Smooth muscle cell (in vitro differentiated cells): Measurements from ENCODE around the gene ABLIM1. TPM values are rescaled to one million over a fixed set of nuclear protein-coding genes. Genes with fewer than 3 reads are reported as not detected.
A peak's percentile ranks its signal among the peaks of the same experiment; 100 is the strongest.

ENCODE experiments used
- DNase-seq: peaks from one replicate; lab custom pipeline; 2025; ENCODE audit not compliant: unreplicated experiment; lab: John Stamatoyannopoulos, UW
- H2AFZ ChIP-seq: fragments of 200-600 bp; sonication (generic); 2 replicates; pipeline ENCODE4 v1.6.0; 2016; ENCODE audit warnings: antibody characterized with exemption, low read depth, mild to moderate bottlenecking
- H3F3A ChIP-seq: fragments of 200-600 bp; sonication (generic); 2 replicates; pipeline ENCODE4 v1.6.0; 2017; ENCODE audit warnings: antibody characterized with exemption, low read depth
- H3K27ac ChIP-seq: fragments of 200-600 bp; sonication (generic); 2 replicates; pipeline ENCODE4 v1.5.1; 2016; ENCODE audit warnings: low read depth, mild to moderate bottlenecking
- H3K27me3 ChIP-seq: fragments of 200-600 bp; sonication (generic); 2 replicates; pipeline ENCODE4 v1.6.1; 2016; ENCODE audit warnings: low read depth, mild to moderate bottlenecking
- H3K36me3 ChIP-seq: fragments of 200-600 bp; sonication (generic); 2 replicates; pipeline ENCODE4 v1.5.1; 2016; ENCODE audit warnings: low read depth
- H3K4me1 ChIP-seq: fragments of 200-600 bp; sonication (generic); 2 replicates; pipeline ENCODE4 v1.5.1; 2016; ENCODE audit warnings: low read depth
- H3K4me2 ChIP-seq: fragments of 200-600 bp; sonication (generic); 2 replicates; pipeline ENCODE4 v1.6.0; 2016; ENCODE audit warnings: mild to moderate bottlenecking
- H3K4me3 ChIP-seq: fragments of 200-600 bp; sonication (generic); 2 replicates; pipeline ENCODE4 v1.5.1; 2016; ENCODE audit warnings: mild to moderate bottlenecking
- H3K79me2 ChIP-seq: fragments of 200-600 bp; sonication (generic); 2 replicates; pipeline ENCODE4 v1.6.0; 2016; ENCODE audit warnings: low read depth, mild to moderate bottlenecking
- H3K9ac ChIP-seq: fragments of 200-600 bp; sonication (generic); 2 replicates; pipeline ENCODE4 v1.6.0; 2016; ENCODE audit warnings: low read depth
- H3K9me3 ChIP-seq: fragments of 200-600 bp; sonication (generic); replicated peaks from 2 replicates; pipeline ENCODE4 v1.5.1; 2016; ENCODE audit warnings: low read depth
- H4K20me1 ChIP-seq: fragments of 200-600 bp; sonication (generic); 2 replicates; pipeline ENCODE4 v1.6.0; 2016; ENCODE audit warnings: low read depth
- CTCF ChIP-seq: fragments of 200-600 bp; sonication (generic); IDR thresholded peaks from 2 replicates; pipeline ENCODE4 v1.5.1; 2017; ENCODE audit warnings: borderline replicate concordance, mild to moderate bottlenecking, antibody characterized with exemption; ENCODE audit not compliant: insufficient read depth, poor library complexity, severe bottlenecking
- WGBS: methylation state at CpG from one replicate; pipeline ENCODE4 v1.1.7; 2016; ENCODE audit warnings: low lambda C conversion rate; 5-methylcytosine and 5-hydroxymethylcytosine counted together
- polyA plus RNA-seq: library from polyadenylated mRNA; unstranded; fragments of >200 nt; fragmentation: Nextera tagmentation; extraction: Ambion mirVana; gene quantifications from 2 replicates; pipeline ENCODE4 v1.2.1, GENCODE V29; 2016
- total RNA-seq: library from RNA; depleted of rRNA; stranded (reverse); fragments of >200 nt; gene quantifications from 2 replicates; pipeline ENCODE4 v1.2.3, GENCODE V29; 2014

The ABLIM1 gene
- total and polyA plus RNA-seq, 2 experiments from 2014 or later, result 1.6 to 17.6 TPM

DNA sequence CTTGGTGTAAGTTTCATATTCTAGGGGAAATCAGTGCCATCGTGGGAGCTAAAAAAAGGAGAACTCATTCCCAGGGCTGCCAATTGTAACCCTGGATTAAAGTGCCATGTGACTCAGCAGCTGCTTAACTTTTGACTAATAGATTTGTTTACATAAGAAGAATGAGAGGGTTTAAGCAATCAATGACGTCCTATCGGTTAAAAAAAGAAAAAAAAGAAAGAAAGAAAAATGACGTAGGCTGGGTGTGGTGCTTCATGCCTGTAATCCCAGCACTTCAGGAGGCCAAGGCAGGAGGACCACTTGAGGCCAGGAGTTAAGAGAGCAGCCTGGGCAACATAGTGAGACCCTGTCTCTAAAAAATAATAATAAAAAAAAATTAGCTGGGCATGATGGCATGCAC is 137.6 kb downstream of the ABLIM1 start:
- H3F3A ChIP-seq, result no peaks in the 10 kb centered on the region
- H3K9ac ChIP-seq, result no peak overlapping the region
- H3K4me2 ChIP-seq, result peak overlapping the region; percentile 7
- no peaks in the 10 kb centered on the region for H3K27me3 ChIP-seq
- H4K20me1 ChIP-seq, result no peaks in the 10 kb centered on the region
- peaks cover 46% of the 10 kb centered on the region for H3K4me1 ChIP-seq
- no peak for DNase-seq
- 21% methylated on average over 4 of the region's 4 CpGs for WGBS
- H3K9me3 ChIP-seq, result no peaks in the 10 kb centered on the region
- H3K36me3 ChIP-seq, result no peaks in the 10 kb centered on the region
- no peak for TF ChIP-seq CTCF
- H3K79me2 ChIP-seq, result no peaks in the 10 kb centered on the region
- no peak overlapping the region for H3K4me3 ChIP-seq
- H3K27ac ChIP-seq, result peak overlapping the region; percentile 34
- H2AFZ ChIP-seq, result no peak overlapping the region

- Histone ChIP-seq H3K27ac (peak overlapping the region; percentile 34), H3K4me1 (peaks cover 44% of the 10 kb centered on the region), H3K4me2 (peak overlapping the region; percentile 7), H4K20me1 (no peaks in the 10 kb centered on the region), H3K9me3 (no peaks in the 10 kb centered on the region), H3K36me3 (no peaks in the 10 kb centered on the region), H3K4me3 (no peak overlapping the region), H3K79me2 (no peaks in the 10 kb centered on the region), H2AFZ (no peak overlapping the region), H3F3A (no peaks in the 10 kb centered on the region), H3K27me3 (no peaks in the 10 kb centered on the region), H3K9ac (no peak overlapping the region)
- WGBS, result 77% methylated on average over 2 of the region's 2 CpGs
- no peak for TF ChIP-seq CTCF
- DNase-seq, result no peak
These were observed 138.2 kb downstream of the ABLIM1 start for GRCh38 chr10:114519756-114520293.

GRCh38 chr10:114519306-114519669 is 138.8 kb downstream of the ABLIM1 start:
- H3K4me3 ChIP-seq, result no peak overlapping the region
- no peaks in the 10 kb centered on the region for H3K9me3 ChIP-seq
- no peaks in the 10 kb centered on the region for H3K36me3 ChIP-seq
- H3K4me1 ChIP-seq, result peaks cover 44% of the 10 kb centered on the region
- no peak overlapping the region for H2AFZ ChIP-seq
- DNase-seq, result no peak
- no peak overlapping the region for H3K9ac ChIP-seq
- H3K4me2 ChIP-seq, result no peak overlapping the region
- WGBS, result 52% methylated on average over 5 of the region's 5 CpGs
- H3F3A ChIP-seq, result no peaks in the 10 kb centered on the region
- no peaks in the 10 kb centered on the region for H3K27me3 ChIP-seq
- H3K27ac ChIP-seq, result no peak overlapping the region
- H4K20me1 ChIP-seq, result no peaks in the 10 kb centered on the region
- no peaks in the 10 kb centered on the region for H3K79me2 ChIP-seq
- TF ChIP-seq CTCF, result no peak

DNA sequence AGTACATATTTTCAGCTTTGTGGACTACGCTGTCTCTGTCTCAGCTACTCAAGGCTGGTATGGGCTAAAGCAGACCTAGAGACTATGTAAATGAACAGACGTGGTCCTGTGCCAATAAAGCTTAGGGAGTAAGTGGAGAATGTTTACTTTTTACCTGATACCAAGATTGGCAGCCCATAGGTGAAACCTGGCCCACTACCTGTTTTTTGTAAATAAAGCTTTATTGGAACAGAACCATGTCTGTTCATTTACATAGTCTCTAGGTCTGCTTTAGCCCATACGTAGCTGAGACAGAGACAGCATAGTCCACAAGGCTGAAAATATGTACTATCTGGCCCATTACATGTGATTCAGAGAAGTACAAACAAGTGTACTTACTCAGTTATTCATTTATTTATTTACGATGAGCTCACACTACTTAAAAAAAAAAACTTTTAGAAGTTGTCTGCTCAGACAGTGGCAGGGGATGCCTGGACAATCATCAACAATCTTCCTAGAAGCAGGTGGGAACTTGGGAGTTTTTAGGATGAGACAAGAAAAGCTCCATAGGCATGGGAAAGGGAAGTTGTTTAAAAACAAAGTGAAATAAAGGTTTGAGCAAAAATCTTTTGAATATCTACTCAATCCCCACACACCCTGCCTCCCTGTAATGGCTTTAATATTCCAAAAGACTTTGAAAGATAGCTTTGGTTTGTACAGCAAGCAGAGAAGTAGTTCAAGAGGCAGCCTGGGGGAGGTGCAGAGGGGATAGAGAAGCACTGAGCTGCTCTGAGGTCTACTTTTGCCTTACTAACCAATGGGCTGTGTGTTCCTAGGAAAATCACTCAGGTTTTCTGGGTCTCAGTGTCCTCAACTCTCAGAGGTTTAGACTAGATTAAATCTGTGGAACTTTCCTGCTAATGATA is 139.4 kb downstream of the ABLIM1 start:
- Histone ChIP-seq H3K9ac (no peak overlapping the region), H3F3A (no peaks in the 10 kb centered on the region), H3K27me3 (no peaks in the 10 kb centered on the region), H2AFZ (no peak overlapping the region), H4K20me1 (no peaks in the 10 kb centered on the region), H3K79me2 (no peaks in the 10 kb centered on the region), H3K27ac (no peak overlapping the region), H3K36me3 (no peaks in the 10 kb centered on the region), H3K4me2 (no peak overlapping the region), H3K9me3 (no peaks in the 10 kb centered on the region), H3K4me1 (peaks cover 44% of the 10 kb centered on the region), H3K4me3 (no peak overlapping the region)
- DNase-seq, result no peak
- no peak for TF ChIP-seq CTCF
- WGBS, result 85% methylated on average over 4 of the region's 4 CpGs
